Measurements from ENCODE around the gene TRIM73.
A peak's percentile ranks its signal among the peaks of the same experiment; 100 is the strongest.
"Not testable (repeated sequence)": the region's sequence is repeated elsewhere in the genome, so short reads cannot be mapped to it uniquely, and the experiment has no call there.

TRIM73 gene

GRCh38 chr7:75393194-75393593, 2.2 kb upstream of the TRIM73 start:
- H3K36me3 ChIP-seq (ENCODE audit: insufficient read depth, low read length); H3K9ac ChIP-seq (ENCODE audit: low read depth, low read length); H3K9me3 ChIP-seq (ENCODE audit: insufficient read depth, low read length, severe bottlenecking); H3K79me2 ChIP-seq (ENCODE audit: insufficient read depth, low read length); DNase-seq; H2AFZ ChIP-seq (ENCODE audit: low read depth, low read length); H3K27ac ChIP-seq (ENCODE audit: low read length); H3K4me2 ChIP-seq (ENCODE audit: insufficient read depth, low read length); ATAC-seq (ENCODE audit: insufficient read depth, low read depth); H4K20me1 ChIP-seq (ENCODE audit: insufficient read depth, low read length); H3K27me3 ChIP-seq (ENCODE audit: insufficient read depth, low read length, poor library complexity); H3K4me1 ChIP-seq (ENCODE audit: insufficient read depth, low read length); H3K4me3 ChIP-seq (ENCODE audit: low read depth in 1 of 2, low read length in 2 of 2): not testable (repeated sequence)

GRCh38 chr7:75397865-75398264, 2.4 kb downstream of the TRIM73 start:
- not testable (repeated sequence) for DNase-seq; H3K9me3 ChIP-seq (ENCODE audit: insufficient read depth, low read length, severe bottlenecking); H3K4me3 ChIP-seq (ENCODE audit: low read depth in 1 of 2, low read length in 2 of 2); H3K27me3 ChIP-seq (ENCODE audit: insufficient read depth, low read length, poor library complexity); H3K9ac ChIP-seq (ENCODE audit: low read depth, low read length); H3K4me1 ChIP-seq (ENCODE audit: insufficient read depth, low read length); H3K36me3 ChIP-seq (ENCODE audit: insufficient read depth, low read length); H4K20me1 ChIP-seq (ENCODE audit: insufficient read depth, low read length); H3K27ac ChIP-seq (ENCODE audit: low read length); H2AFZ ChIP-seq (ENCODE audit: low read depth, low read length); ATAC-seq (ENCODE audit: insufficient read depth, low read depth); H3K79me2 ChIP-seq (ENCODE audit: insufficient read depth, low read length); H3K4me2 ChIP-seq (ENCODE audit: insufficient read depth, low read length)

GRCh38 chr7:75398771-75399700, 3.6 kb downstream of the TRIM73 start:
- H3K79me2 ChIP-seq (ENCODE audit: insufficient read depth, low read length); H3K9me3 ChIP-seq (ENCODE audit: insufficient read depth, low read length, severe bottlenecking); H3K36me3 ChIP-seq (ENCODE audit: insufficient read depth, low read length); H3K9ac ChIP-seq (ENCODE audit: low read depth, low read length); H4K20me1 ChIP-seq (ENCODE audit: insufficient read depth, low read length); H2AFZ ChIP-seq (ENCODE audit: low read depth, low read length); DNase-seq; H3K27ac ChIP-seq (ENCODE audit: low read length); H3K4me1 ChIP-seq (ENCODE audit: insufficient read depth, low read length); H3K4me3 ChIP-seq (ENCODE audit: low read depth in 1 of 2, low read length in 2 of 2); H3K4me2 ChIP-seq (ENCODE audit: insufficient read depth, low read length); H3K27me3 ChIP-seq (ENCODE audit: insufficient read depth, low read length, poor library complexity): not testable (repeated sequence)
- peak; percentile 91 for ATAC-seq (ENCODE audit: insufficient read depth, low read depth)

GRCh38 chr7:75400575-75400974, 5.1 kb downstream of the TRIM73 start:
- H3K9ac ChIP-seq (ENCODE audit: low read depth, low read length); DNase-seq; H3K9me3 ChIP-seq (ENCODE audit: insufficient read depth, low read length, severe bottlenecking); H2AFZ ChIP-seq (ENCODE audit: low read depth, low read length); H3K4me3 ChIP-seq (ENCODE audit: low read depth in 1 of 2, low read length in 2 of 2); H4K20me1 ChIP-seq (ENCODE audit: insufficient read depth, low read length); H3K27me3 ChIP-seq (ENCODE audit: insufficient read depth, low read length, poor library complexity); H3K4me1 ChIP-seq (ENCODE audit: insufficient read depth, low read length); H3K4me2 ChIP-seq (ENCODE audit: insufficient read depth, low read length); ATAC-seq (ENCODE audit: insufficient read depth, low read depth); H3K79me2 ChIP-seq (ENCODE audit: insufficient read depth, low read length); H3K27ac ChIP-seq (ENCODE audit: low read length); H3K36me3 ChIP-seq (ENCODE audit: insufficient read depth, low read length): not testable (repeated sequence)

GRCh38 chr7:75403455-75404443, 8.3 kb downstream of the TRIM73 start:
- not testable (repeated sequence) for H3K79me2 ChIP-seq (ENCODE audit: insufficient read depth, low read length); H3K36me3 ChIP-seq (ENCODE audit: insufficient read depth, low read length); ATAC-seq (ENCODE audit: insufficient read depth, low read depth); H3K9me3 ChIP-seq (ENCODE audit: insufficient read depth, low read length, severe bottlenecking); H3K4me1 ChIP-seq (ENCODE audit: insufficient read depth, low read length); H2AFZ ChIP-seq (ENCODE audit: low read depth, low read length); H3K4me2 ChIP-seq (ENCODE audit: insufficient read depth, low read length); DNase-seq; H3K27ac ChIP-seq (ENCODE audit: low read length); H3K9ac ChIP-seq (ENCODE audit: low read depth, low read length); H3K4me3 ChIP-seq (ENCODE audit: low read depth in 1 of 2, low read length in 2 of 2); H3K27me3 ChIP-seq (ENCODE audit: insufficient read depth, low read length, poor library complexity); H4K20me1 ChIP-seq (ENCODE audit: insufficient read depth, low read length)

GRCh38 chr7:75404663-75405062, 9.2 kb downstream of the TRIM73 start:
- H4K20me1 ChIP-seq (ENCODE audit: insufficient read depth, low read length); H2AFZ ChIP-seq (ENCODE audit: low read depth, low read length); H3K27me3 ChIP-seq (ENCODE audit: insufficient read depth, low read length, poor library complexity); H3K36me3 ChIP-seq (ENCODE audit: insufficient read depth, low read length); H3K4me2 ChIP-seq (ENCODE audit: insufficient read depth, low read length); DNase-seq; H3K9me3 ChIP-seq (ENCODE audit: insufficient read depth, low read length, severe bottlenecking); H3K27ac ChIP-seq (ENCODE audit: low read length); H3K9ac ChIP-seq (ENCODE audit: low read depth, low read length); H3K4me1 ChIP-seq (ENCODE audit: insufficient read depth, low read length); H3K4me3 ChIP-seq (ENCODE audit: low read depth in 1 of 2, low read length in 2 of 2); H3K79me2 ChIP-seq (ENCODE audit: insufficient read depth, low read length): not testable (repeated sequence)
- ATAC-seq (ENCODE audit: insufficient read depth, low read depth) = peak; percentile 59

GRCh38 chr7:75409880-75410822, 14.7 kb downstream of the TRIM73 start:
- not testable (repeated sequence) for DNase-seq; H3K9ac ChIP-seq (ENCODE audit: low read depth, low read length); H4K20me1 ChIP-seq (ENCODE audit: insufficient read depth, low read length); H3K9me3 ChIP-seq (ENCODE audit: insufficient read depth, low read length, severe bottlenecking); H3K27me3 ChIP-seq (ENCODE audit: insufficient read depth, low read length, poor library complexity); H3K36me3 ChIP-seq (ENCODE audit: insufficient read depth, low read length); H3K27ac ChIP-seq (ENCODE audit: low read length); H3K4me2 ChIP-seq (ENCODE audit: insufficient read depth, low read length); H3K4me1 ChIP-seq (ENCODE audit: insufficient read depth, low read length); H2AFZ ChIP-seq (ENCODE audit: low read depth, low read length); H3K79me2 ChIP-seq (ENCODE audit: insufficient read depth, low read length)
- peak; percentile 90 for ATAC-seq (ENCODE audit: insufficient read depth, low read depth)
- peak overlapping the region in 1 of 2 experiments; percentile 42; a peak in 2 of 4 replicates for H3K4me3 ChIP-seq (ENCODE audit: low read depth in 1 of 2, low read length in 2 of 2)

Data from DND-41 (cell line).